Heart left ventricle (tissue), 13 donors: ENCODE data around the gene FAM171A1.

Source experiments
- POLR2A ChIP-seq, 2 donors: fragments of 450-650 bp; IDR thresholded peaks; one replicate each; pipeline ENCODE4 v1.6.1; 2017; ENCODE audit warnings: antibody characterized with exemption in 2 of 2, mild to moderate bottlenecking in 2 of 2, moderate library complexity in 2 of 2
- TF ChIP-seq, protein P1 (sequence below), 12 donors: fragments of 200-600 bp; sonication (generic) in 4 of 12; IDR thresholded peaks; one replicate each; pipeline versions ENCODE4 v1.5.0 to v1.8.0; 2018 to 2022; ENCODE audit warnings: antibody characterized with exemption in 12 of 12, mild to moderate bottlenecking in 5 of 12
- donor health status: ischemic (EF 13 %, LVEDD 7.1; RV severe dilation, severe dysfunction).
- donor health status: DM: no; HTN: yes; CAD: no.
- donor health status: DM: no; HTN: no; CAD: no.
- donor health status: ischemic (EF 25% LVEDD 6.9; RV normal size, moderate dysfunction).
- donor health status: ischemic (EF 25% LVEDD 5.7; RV mildly dilated, moderate dysfunction).
- donor health status: ischemic (EF 35%, LVEDD 5.7; RV mildly dilated, moderate dysfunction).
- donor health status: nonischemic (EF 11% LVEDD 7.7; RV severe dilation, severe dysfunction).
- donor health status: DM: yes; HTN: yes; CAD: no.
- donor health status: PGD.
- donor health status: ischemic (EF 29% LVEDD 5.4; RV normal size, mild dysfunction).
- donor health status: nonischemic (EF 23%, LVEDD 6.1; RV moderate dilation, normal function).

DNA sequence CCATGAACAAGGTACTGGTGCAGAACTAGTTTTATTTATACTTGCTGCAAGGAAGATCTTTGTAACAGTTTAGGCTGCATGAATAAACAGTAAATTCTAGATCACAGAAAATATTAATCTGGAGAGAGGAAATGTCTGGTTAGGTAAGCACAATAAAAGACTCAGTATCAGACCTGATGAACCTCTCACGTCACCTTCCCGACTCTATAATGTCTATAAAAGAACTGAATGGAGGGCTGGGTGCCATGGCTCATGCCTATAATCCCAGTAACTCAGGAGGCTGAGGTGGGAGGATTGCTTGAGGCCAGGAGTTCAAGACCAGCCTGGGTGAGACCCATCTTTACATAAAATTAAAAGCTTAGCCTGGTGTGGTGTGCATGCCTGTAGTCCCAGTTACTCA lies 65.9 kb downstream of the FAM171A1 start:
- TF ChIP-seq, protein P1, sequence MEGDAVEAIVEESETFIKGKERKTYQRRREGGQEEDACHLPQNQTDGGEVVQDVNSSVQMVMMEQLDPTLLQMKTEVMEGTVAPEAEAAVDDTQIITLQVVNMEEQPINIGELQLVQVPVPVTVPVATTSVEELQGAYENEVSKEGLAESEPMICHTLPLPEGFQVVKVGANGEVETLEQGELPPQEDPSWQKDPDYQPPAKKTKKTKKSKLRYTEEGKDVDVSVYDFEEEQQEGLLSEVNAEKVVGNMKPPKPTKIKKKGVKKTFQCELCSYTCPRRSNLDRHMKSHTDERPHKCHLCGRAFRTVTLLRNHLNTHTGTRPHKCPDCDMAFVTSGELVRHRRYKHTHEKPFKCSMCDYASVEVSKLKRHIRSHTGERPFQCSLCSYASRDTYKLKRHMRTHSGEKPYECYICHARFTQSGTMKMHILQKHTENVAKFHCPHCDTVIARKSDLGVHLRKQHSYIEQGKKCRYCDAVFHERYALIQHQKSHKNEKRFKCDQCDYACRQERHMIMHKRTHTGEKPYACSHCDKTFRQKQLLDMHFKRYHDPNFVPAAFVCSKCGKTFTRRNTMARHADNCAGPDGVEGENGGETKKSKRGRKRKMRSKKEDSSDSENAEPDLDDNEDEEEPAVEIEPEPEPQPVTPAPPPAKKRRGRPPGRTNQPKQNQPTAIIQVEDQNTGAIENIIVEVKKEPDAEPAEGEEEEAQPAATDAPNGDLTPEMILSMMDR (IDR thresholded peaks at IDR 0.05): no peak
- no peak for TF ChIP-seq POLR2A (IDR thresholded peaks at IDR 0.05)
